GM12892 (cell line): ENCODE measurements around the gene CDK5.
"Not testable (repeated sequence)": the region's sequence is repeated elsewhere in the genome, so short reads cannot be mapped to it uniquely, and the experiment has no call there.

Source experiments
- DNase-seq: peaks from one replicate; pipeline ENCODE4 v3.0.0; 2011; ENCODE audit not compliant: insufficient read length
- FAIRE-seq: peaks from 2 replicates; lab custom pipeline; 2011; peaks lifted over from hg19 to GRCh38; lab: Jason Lieb, UNC
- POLR2A ChIP-seq: IDR thresholded peaks from 2 replicates; pipeline ENCODE4 v1.6.1; 2011; ENCODE audit warnings: low read depth, low read length, control low read depth
- POLR2AphosphoS5 ChIP-seq: IDR thresholded peaks from 2 replicates; pipeline ENCODE4 v1.6.1; 2011; ENCODE audit warnings: low read depth, low read length, control low read depth
- TAF1 ChIP-seq: IDR thresholded peaks from 2 replicates; pipeline ENCODE4 v1.6.1; 2011; ENCODE audit warnings: low read depth, mild to moderate bottlenecking, control low read depth, low read length, borderline replicate concordance

CDK5 gene

DNA sequence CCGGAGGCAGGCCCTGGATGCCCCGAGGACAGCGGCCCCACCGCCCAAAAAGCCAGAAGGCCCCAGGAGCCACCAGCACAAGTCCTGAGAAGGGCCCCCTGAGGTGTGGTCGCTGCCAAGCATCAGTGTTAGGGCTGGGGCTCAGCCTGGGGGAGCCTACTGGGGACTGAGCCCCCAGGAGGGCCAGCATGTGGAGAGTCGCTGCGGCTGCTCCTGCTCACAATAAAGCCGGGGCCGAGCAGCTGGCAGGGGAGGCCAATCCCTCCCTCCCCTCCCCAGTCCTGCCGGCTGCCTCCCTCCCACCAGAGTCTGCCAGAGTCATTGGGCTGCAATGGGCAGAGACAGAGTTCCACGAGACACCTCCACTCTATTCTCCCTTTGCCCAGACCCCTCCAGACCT, 12.4 kb downstream of the CDK5 start:
- DNase-seq = no peak
- TF ChIP-seq POLR2A (no peak), POLR2AphosphoS5 (no peak), TAF1 (no peak)
- FAIRE-seq = no peak

DNA sequence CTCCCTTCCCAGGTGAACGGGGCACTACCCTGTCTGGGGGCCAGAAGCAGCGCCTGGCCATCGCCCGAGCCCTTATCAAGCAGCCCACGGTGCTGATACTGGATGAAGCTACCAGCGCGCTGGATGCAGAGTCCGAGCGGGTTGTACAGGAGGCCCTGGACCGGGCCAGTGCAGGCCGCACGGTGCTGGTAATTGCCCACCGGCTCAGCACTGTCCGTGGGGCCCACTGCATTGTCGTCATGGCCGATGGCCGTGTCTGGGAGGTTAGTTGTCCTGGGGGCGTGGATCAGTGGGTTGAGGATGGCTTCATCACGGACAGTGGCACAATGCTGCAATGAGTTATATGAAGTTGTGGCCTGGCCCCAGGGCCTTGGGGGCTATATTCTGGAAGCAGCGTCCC, 13.7 kb downstream of the CDK5 start:
- TF ChIP-seq TAF1 (no peak), POLR2AphosphoS5 (no peak), POLR2A (no peak)
- no peak for FAIRE-seq
- no peak for DNase-seq

DNA sequence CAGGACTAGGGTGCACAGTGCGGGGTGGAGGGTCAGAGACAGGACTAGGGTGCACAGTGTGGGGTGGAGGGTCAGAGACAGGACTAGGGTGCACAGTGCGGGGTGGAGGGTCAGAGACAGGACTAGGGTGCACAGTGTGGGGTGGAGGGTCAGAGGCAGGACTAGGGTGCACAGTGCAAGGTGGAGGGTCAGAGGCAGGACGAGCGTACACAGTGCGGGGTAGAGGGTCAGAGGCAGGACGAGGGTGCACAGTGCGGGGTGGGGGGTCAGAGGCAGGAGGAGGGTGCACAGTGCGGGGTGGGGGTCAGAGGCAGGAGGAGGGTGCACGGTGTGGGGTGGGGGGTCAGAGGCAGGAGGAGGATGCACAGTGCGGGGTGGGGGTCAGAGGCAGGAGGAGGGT, 14.2 kb downstream of the CDK5 start:
- not testable (repeated sequence) for FAIRE-seq, DNase-seq

DNA sequence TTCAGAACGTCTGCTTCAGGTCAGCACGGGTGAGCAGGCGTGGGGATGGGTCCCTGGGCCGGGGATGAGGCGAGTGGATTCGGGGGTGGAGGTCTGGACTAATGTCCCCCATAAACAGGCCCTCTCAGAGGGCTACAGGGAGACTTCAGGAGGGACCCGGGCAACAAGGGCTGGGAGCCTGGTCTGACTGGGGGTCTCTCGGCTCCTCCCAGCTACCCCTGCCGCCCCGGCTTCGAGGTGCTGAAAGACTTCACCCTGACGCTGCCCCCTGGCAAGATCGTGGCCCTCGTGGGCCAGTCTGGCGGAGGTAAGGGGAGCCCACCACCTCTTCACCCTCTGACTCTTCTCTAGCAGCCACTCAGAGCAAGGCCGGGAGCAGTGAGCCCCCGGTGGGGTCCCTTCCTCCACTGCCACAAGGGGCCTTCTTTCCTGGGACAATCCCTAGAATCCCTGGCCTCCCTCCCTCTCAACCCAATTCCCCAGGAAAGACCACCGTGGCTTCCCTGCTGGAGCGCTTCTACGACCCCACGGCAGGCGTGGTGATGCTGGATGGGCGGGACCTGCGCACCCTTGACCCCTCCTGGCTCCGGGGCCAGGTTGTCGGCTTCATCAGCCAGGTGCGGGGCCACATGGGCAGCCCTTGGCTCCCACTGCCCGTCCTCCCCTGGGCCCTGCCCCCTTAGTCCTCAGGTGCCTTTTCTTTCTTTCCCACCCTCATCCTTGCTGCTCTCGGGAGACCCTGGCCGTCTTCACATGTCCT, 16.9 kb downstream of the CDK5 start:
- DNase-seq = no peak
- FAIRE-seq = no peak
- TF ChIP-seq TAF1 (no peak), POLR2AphosphoS5 (no peak), POLR2A (no peak)

DNA sequence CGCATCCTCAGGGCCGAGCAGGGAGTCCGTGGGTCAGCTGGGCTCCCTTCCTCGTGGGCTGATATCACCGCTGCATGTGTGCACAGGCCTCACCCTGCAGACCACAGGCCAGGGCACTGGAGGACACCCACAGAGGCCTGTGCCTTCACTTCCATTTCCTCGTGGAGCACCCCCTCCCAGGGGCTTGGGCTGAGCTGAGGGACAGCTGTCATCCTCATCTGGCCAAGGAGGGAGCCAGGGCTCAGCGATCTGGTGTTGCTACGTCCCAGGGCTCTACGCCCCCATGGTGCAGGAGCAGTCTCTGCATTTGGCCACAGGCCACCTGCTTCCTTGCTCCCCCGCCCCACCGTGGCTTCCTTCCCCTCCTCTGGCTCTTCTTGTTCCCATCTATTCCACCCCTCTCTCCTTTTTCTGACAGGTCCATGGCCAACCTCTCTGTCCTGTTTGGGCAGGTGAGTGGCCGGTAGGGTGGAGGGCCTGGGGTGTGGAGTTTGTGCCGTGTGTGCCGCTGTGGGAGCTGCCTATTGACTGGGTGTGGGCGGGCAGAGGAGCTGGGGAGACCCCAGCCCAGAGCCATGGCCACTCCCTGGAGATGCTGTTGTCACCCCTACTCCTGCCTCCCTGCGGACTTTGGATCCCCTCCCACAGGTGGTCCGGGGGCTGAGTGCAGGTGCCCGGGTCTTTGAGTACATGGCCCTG, 17.7 kb downstream of the CDK5 start:
- no peak for FAIRE-seq
- no peak for DNase-seq
- no peak for TF ChIP-seq TAF1
- TF ChIP-seq POLR2AphosphoS5 = no peak
- TF ChIP-seq POLR2A = no peak

DNA sequence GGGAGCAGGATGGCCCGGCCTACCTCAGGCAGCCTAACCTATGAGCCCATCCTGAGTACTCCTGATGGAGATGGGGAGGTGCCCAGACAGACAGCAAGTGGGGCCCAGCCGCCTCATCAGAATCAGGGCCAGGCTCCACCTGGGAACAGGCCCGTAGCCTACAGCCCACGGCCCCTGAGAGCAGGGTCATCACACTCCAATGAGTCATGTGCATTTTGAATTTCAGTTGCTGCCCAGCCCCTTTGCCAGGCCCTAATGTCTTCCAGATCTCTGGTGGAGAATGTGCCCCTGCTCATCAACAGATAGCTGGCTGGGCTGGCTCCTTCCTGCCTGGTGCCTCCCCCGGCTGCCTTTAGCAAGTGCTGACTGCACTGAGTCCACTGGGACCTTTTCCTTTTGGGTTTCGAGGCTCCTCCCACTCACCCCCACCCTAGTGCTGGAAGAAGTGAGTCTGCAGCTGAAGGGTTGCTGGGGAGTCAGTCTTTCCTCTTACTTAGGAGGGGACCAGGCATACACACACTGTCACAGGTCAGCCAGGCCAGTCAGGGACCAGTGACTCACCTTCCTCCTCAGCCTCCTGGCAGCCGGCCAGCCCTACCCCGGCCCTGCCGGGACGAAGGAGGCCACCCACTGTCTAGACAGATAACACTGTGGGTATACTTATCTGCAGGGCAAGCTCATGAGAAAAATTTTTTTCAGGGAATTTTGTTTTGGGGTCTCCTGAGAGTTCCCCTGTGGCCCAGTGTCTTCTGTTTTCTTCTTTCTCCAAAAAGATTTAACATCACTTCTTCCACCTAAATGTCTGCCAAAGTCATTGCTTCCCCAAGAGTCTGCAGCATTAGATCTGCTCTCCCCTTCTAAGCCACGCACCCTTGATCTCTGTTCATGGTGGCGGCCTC, 18.5 kb downstream of the CDK5 start:
- FAIRE-seq (no peak), DNase-seq (no peak)
- TF ChIP-seq POLR2AphosphoS5 (no peak), POLR2A (no peak), TAF1 (no peak)

DNA sequence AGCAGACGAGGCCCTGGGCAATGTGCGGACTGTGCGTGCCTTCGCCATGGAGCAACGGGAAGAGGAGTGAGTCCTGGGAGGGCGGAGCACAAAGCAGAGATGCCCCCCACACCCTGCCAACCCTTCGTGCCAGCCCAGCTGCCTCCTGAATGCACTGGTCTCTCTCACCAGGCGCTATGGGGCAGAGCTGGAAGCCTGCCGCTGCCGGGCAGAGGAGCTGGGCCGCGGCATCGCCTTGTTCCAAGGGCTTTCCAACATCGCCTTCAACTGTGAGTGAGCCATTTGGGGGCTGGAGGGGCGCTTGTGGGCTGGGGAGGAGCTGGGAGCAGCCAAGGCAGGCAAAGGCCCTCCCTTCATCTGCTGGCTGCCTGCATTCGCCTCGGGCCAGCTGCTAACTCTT, 21.8 kb downstream of the CDK5 start:
- FAIRE-seq (no peak), DNase-seq (no peak)
- no peak for TF ChIP-seq POLR2AphosphoS5
- TF ChIP-seq TAF1 = no peak
- no peak for TF ChIP-seq POLR2A

DNA sequence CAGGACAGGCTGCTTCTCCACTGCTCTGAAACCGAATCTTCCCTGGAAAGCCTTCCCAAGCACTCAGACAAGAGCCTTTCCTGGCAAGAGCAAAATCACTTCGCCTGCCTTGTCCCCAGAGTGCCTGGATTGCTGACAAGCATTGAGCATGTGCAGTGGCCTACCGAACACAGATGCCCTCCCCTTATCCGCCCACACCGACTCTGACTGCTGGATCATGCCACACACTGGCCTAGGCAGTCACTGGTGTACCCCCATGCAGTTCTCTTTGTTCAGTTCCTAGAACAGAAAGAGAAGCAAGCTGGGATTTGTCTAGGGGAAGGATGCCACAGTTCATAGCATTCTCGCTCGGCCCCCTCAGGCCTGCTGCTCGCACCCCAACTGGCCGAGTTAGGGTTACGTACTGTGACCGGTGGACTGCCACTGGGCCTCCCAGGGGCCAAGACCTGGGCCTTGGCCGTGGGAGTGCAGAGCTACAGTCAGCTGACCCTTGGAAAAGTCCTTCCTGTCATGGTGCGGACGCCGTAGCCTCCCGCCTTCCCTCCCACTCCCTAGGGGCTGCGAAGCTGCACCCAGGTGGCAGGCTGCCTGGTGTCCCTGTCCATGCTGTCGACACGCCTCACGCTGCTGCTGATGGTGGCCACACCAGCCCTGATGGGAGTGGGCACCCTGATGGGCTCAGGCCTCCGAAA, 22.5 kb downstream of the CDK5 start:
- TF ChIP-seq POLR2AphosphoS5 (no peak), POLR2A (no peak)
- FAIRE-seq (no peak), DNase-seq (no peak)

DNA sequence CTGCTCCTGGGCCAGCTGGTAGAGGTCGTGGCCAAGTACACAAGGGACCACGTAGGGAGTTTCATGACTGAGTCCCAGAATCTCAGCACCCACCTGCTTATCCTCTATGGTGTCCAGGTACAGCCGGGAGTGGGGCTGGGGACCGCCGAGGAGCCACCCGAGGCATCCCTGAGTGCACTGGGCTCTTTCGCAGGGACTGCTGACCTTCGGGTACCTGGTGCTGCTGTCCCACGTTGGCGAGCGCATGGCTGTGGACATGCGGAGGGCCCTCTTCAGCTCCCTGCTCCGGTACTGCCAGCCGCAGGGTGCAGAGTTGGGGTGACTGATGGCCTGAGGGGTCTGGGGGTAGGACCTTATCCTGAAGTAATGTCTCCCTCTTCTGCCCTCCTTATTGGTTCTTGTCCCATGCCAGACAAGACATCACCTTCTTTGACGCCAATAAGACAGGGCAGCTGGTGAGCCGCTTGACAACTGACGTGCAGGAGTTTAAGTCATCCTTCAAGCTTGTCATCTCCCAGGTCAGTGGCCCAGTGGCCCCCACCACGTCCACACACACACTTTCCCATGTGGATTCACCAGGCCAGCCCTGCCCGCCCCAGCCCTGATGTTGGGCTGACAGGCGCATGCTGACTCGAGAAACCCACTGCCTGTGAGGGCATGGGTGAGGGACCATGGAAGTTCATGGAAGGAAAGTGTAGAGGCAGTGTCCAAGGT, 23.2 kb downstream of the CDK5 start:
- FAIRE-seq (no peak), DNase-seq (no peak)
- TF ChIP-seq POLR2A (no peak), POLR2AphosphoS5 (no peak), TAF1 (no peak)

DNA sequence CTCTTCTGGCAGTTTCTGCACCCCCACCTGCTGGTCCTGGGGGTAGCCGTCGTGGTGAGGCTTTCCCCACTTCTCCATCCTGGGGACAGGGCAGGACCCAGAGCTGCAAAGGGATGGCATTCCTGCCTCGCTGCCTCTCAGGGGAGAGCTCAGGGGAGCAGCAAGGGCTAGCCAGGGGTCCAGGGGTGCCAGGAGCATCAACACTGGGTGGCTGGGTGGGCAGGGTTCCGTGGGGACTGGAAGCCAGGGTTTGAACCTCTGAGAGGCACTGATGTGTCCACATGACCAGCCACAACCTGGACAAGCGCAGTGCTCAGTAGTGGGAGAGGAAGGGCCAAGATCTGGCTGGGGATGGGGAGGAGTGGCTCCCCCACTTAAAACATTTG, 23.8 kb downstream of the CDK5 start:
- FAIRE-seq (no peak), DNase-seq (no peak)
- TF ChIP-seq POLR2A = no peak
- no peak for TF ChIP-seq TAF1
- TF ChIP-seq POLR2AphosphoS5 = no peak
